K562 (cell line): ENCODE measurements around the gene ADORA2B. TPM values are rescaled to one million over a fixed set of nuclear protein-coding genes. Genes with fewer than 3 reads are reported as not detected.

Experiments used
- CC2D1A ChIP-seq: fragments of 450-650 bp; IDR thresholded peaks from 2 replicates; pipeline ENCODE4 v1.6.1; 2017; ENCODE audit warnings: mild to moderate bottlenecking
- DMBX1 ChIP-seq: fragments of 250-450 bp; sonication (Bioruptor Pico); IDR thresholded peaks from 2 replicates; pipeline ENCODE4 v1.8.0; 2022; ENCODE audit warnings: inconsistent platforms, mild to moderate bottlenecking, moderate library complexity, borderline replicate concordance
- ETS1 ChIP-seq: conservative IDR thresholded peaks from 2 replicates; pipeline ENCODE4 v1.6.1; 2011; ENCODE audit warnings: low read depth, mild to moderate bottlenecking, low read length; ENCODE audit not compliant: control insufficient read depth
- MTA3 ChIP-seq: fragments of 450-650 bp; formaldehyde crosslinking; IDR thresholded peaks from 2 replicates; pipeline ENCODE4 v1.6.1; 2017; ENCODE audit warnings: mild to moderate bottlenecking, borderline replicate concordance
- NEUROD1 ChIP-seq: fragments of 150-350 bp; IDR thresholded peaks from 2 replicates; pipeline ENCODE4 v1.6.1; 2014; ENCODE audit warnings: borderline replicate concordance, low read length, low read depth; ENCODE audit not compliant: partially characterized antibody
- NR2C2 ChIP-seq, 2 experiments: fragments of 200-800 bp in 1 of 2; sonication (Bioruptor generic) in 1 of 2; sonication (generic) in 1 of 2; formaldehyde crosslinking in 1 of 2; IDR thresholded peaks; 2 replicates each; pipeline versions ENCODE4 v1.6.1 to v1.8.0; 2016 to 2022; ENCODE audit warnings: mild to moderate bottlenecking in 1 of 2, missing compliant biosample characterization in 1 of 2, missing genetic modification characterization in 1 of 2, missing genetic modification reagents in 1 of 2
- PHF20 ChIP-seq: fragments of 450-650 bp; IDR thresholded peaks from 2 replicates; pipeline ENCODE4 v1.6.1; 2018; ENCODE audit not compliant: partially characterized antibody
- SAP30 ChIP-seq: fragments of 200-600 bp; sonication (generic); IDR thresholded peaks from 2 replicates; pipeline ENCODE4 v1.6.1; 2012; ENCODE audit warnings: borderline replicate concordance, low read depth, mild to moderate bottlenecking, moderate library complexity, low read length, control low read depth, inconsistent platforms; ENCODE audit not compliant: insufficient read depth, poor library complexity, severe bottlenecking
- SRSF1 ChIP-seq: fragments of 200-400 bp; formaldehyde crosslinking; IDR thresholded peaks from 2 replicates; pipeline ENCODE4 v1.6.1; 2017; ENCODE audit warnings: mild to moderate bottlenecking, low read depth, low read length, moderate library complexity
- STAT6 ChIP-seq: sonication (generic); formaldehyde crosslinking; IDR thresholded peaks from 2 replicates; pipeline ENCODE4 v1.8.1; 2023; ENCODE audit warnings: mild to moderate bottlenecking, missing genetic modification reagents
- TOE1 ChIP-seq, 2 experiments: fragments of 450-650 bp in 1 of 2; sonication (generic) in 1 of 2; formaldehyde crosslinking in 1 of 2; IDR thresholded peaks; 2 replicates each; pipeline versions ENCODE4 v1.7.1 to v1.8.0; 2016 to 2022; ENCODE audit warnings: borderline replicate concordance in 2 of 2, mild to moderate bottlenecking in 2 of 2, antibody characterized with exemption in 1 of 2, inconsistent platforms in 1 of 2, low read depth in 1 of 2, missing genetic modification reagents in 1 of 2, moderate library complexity in 1 of 2
- polyA plus RNA-seq, 8 experiments: library from polyadenylated mRNA; depleted of rRNA in 4 of 8; stranded (reverse) in 5 of 8; unstranded in 3 of 8; fragments of >200 nt; fragmentation: Nextera tagmentation in 2 of 8; fragmentation: Illumina TruSeq in 1 of 8; extraction: Ambion mirVana in 2 of 8; extraction: Trizol in 1 of 8; gene quantifications; 2 replicates each; pipeline versions ENCODE4 v1.2.1 to v1.2.3, GENCODE V29; 2011 to 2014; ENCODE audit warnings: inconsistent platforms in 1 of 8, missing spikeins in 1 of 8
- total RNA-seq, 7 experiments: library from RNA; depleted of rRNA in 6 of 7; stranded (reverse); fragments of >200 nt in 6 of 7; fragmentation: Illumina TruSeq in 2 of 7; extraction: Trizol in 2 of 7; gene quantifications; 2 replicates each; pipeline versions ENCODE4 v1.2.1 to v1.2.3, GENCODE V29; 2011 to 2021; ENCODE audit warnings: low replicate concordance in 1 of 7
- TF ChIP-seq, protein P1 (sequence below): fragments of 200-800 bp; sonication (Bioruptor generic); IDR thresholded peaks from 2 replicates; pipeline ENCODE4 v1.6.1; 2016; ENCODE audit warnings: missing genetic modification characterization, missing compliant biosample characterization
- TF ChIP-seq, protein P2 (sequence below): sonication (generic); formaldehyde crosslinking; IDR thresholded peaks from 2 replicates; pipeline ENCODE4 v1.8.0; 2022; ENCODE audit warnings: missing genetic modification reagents, mild to moderate bottlenecking, borderline replicate concordance

Gene ADORA2B
- total and polyA plus RNA-seq, 9 of the 15 experiments (the other 6 are each of a cell fraction or from before 2014, with no cell fraction given), result 6.4 to 16.6 (median 10.5) TPM

GRCh38 chr17:15955793-15956541 lies 11.0 kb downstream of the ADORA2B start (continued):
- TF ChIP-seq ETS1 (no peak), PHF20 (no peak), MTA3 (0 out of 2 replicates have a peak, but pooled peaks have one; percentile 54), CC2D1A (no peak), NEUROD1 (no peak), SAP30 (no peak), TOE1 (IDR thresholded peaks at IDR 0.05; ENCODE audit: borderline replicate concordance) (no peak), TOE1 (CRISPR knock-in tag; IDR thresholded peaks at IDR 0.05; ENCODE audit: borderline replicate concordance, low read depth) (no peak), DMBX1 (CRISPR knock-in tag) (no peak), STAT6 (CRISPR knock-in tag) (no peak), NR2C2 (CRISPR knock-in tag; IDR thresholded peaks at IDR 0.05) (no peak), NR2C2 (tag; IDR thresholded peaks at IDR 0.05) (no peak), SRSF1 (no peak)
- TF ChIP-seq, protein P1, sequence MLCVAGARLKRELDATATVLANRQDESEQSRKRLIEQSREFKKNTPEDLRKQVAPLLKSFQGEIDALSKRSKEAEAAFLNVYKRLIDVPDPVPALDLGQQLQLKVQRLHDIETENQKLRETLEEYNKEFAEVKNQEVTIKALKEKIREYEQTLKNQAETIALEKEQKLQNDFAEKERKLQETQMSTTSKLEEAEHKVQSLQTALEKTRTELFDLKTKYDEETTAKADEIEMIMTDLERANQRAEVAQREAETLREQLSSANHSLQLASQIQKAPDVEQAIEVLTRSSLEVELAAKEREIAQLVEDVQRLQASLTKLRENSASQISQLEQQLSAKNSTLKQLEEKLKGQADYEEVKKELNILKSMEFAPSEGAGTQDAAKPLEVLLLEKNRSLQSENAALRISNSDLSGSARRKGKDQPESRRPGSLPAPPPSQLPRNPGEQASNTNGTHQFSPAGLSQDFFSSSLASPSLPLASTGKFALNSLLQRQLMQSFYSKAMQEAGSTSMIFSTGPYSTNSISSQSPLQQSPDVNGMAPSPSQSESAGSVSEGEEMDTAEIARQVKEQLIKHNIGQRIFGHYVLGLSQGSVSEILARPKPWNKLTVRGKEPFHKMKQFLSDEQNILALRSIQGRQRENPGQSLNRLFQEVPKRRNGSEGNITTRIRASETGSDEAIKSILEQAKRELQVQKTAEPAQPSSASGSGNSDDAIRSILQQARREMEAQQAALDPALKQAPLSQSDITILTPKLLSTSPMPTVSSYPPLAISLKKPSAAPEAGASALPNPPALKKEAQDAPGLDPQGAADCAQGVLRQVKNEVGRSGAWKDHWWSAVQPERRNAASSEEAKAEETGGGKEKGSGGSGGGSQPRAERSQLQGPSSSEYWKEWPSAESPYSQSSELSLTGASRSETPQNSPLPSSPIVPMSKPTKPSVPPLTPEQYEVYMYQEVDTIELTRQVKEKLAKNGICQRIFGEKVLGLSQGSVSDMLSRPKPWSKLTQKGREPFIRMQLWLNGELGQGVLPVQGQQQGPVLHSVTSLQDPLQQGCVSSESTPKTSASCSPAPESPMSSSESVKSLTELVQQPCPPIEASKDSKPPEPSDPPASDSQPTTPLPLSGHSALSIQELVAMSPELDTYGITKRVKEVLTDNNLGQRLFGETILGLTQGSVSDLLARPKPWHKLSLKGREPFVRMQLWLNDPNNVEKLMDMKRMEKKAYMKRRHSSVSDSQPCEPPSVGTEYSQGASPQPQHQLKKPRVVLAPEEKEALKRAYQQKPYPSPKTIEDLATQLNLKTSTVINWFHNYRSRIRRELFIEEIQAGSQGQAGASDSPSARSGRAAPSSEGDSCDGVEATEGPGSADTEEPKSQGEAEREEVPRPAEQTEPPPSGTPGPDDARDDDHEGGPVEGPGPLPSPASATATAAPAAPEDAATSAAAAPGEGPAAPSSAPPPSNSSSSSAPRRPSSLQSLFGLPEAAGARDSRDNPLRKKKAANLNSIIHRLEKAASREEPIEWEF, result no peak
- TF ChIP-seq, protein P2, sequence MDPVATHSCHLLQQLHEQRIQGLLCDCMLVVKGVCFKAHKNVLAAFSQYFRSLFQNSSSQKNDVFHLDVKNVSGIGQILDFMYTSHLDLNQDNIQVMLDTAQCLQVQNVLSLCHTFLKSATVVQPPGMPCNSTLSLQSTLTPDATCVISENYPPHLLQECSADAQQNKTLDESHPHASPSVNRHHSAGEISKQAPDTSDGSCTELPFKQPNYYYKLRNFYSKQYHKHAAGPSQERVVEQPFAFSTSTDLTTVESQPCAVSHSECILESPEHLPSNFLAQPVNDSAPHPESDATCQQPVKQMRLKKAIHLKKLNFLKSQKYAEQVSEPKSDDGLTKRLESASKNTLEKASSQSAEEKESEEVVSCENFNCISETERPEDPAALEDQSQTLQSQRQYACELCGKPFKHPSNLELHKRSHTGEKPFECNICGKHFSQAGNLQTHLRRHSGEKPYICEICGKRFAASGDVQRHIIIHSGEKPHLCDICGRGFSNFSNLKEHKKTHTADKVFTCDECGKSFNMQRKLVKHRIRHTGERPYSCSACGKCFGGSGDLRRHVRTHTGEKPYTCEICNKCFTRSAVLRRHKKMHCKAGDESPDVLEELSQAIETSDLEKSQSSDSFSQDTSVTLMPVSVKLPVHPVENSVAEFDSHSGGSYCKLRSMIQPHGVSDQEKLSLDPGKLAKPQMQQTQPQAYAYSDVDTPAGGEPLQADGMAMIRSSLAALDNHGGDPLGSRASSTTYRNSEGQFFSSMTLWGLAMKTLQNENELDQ (CRISPR knock-in tag), result no peak
